Choroid plexus epithelial cell (primary cell): Measurements from ENCODE around the gene CYP39A1.
A peak's percentile ranks its signal among the peaks of the same experiment; 100 is the strongest.

Experiments used
- DNase-seq: peaks from one replicate; pipeline ENCODE4 v3.0.0-alpha.2; 2010; ENCODE audit warnings: low read depth
- H3K4me3 ChIP-seq: 2 replicates; pipeline ENCODE4 v1.5.1; 2011; ENCODE audit warnings: low read depth, mild to moderate bottlenecking, control low read depth, low read length, moderate library complexity
- TF ChIP-seq, protein P1 (sequence below): conservative IDR thresholded peaks from 2 replicates; pipeline ENCODE4 v1.5.1; 2011; ENCODE audit warnings: low read depth, mild to moderate bottlenecking, control low read depth, inconsistent platforms, low read length, moderate library complexity

The CYP39A1 gene

DNA sequence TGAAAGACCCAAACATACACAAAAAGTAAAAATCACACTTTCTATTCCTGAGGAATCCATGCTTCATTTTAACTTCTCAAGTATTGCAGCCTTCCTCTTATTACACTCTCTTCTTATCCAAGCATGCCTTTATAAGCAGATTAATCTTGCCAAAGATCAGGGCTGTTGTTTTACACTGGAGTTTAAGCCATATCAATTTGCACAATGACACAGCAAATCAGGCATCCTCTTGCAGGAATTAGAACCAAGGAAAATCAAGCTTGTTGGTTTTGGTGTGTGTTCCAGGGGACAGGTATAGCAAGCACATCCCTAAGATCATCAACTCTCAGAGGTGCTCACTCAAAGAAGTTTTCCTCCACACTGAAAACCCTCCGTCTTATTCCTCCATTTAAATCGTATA, 69.5 kb downstream of the CYP39A1 start:
- H3K4me3 ChIP-seq = no peak overlapping the region
- TF ChIP-seq, protein P1, sequence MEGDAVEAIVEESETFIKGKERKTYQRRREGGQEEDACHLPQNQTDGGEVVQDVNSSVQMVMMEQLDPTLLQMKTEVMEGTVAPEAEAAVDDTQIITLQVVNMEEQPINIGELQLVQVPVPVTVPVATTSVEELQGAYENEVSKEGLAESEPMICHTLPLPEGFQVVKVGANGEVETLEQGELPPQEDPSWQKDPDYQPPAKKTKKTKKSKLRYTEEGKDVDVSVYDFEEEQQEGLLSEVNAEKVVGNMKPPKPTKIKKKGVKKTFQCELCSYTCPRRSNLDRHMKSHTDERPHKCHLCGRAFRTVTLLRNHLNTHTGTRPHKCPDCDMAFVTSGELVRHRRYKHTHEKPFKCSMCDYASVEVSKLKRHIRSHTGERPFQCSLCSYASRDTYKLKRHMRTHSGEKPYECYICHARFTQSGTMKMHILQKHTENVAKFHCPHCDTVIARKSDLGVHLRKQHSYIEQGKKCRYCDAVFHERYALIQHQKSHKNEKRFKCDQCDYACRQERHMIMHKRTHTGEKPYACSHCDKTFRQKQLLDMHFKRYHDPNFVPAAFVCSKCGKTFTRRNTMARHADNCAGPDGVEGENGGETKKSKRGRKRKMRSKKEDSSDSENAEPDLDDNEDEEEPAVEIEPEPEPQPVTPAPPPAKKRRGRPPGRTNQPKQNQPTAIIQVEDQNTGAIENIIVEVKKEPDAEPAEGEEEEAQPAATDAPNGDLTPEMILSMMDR = no peak
- peak; percentile 4 for DNase-seq

DNA sequence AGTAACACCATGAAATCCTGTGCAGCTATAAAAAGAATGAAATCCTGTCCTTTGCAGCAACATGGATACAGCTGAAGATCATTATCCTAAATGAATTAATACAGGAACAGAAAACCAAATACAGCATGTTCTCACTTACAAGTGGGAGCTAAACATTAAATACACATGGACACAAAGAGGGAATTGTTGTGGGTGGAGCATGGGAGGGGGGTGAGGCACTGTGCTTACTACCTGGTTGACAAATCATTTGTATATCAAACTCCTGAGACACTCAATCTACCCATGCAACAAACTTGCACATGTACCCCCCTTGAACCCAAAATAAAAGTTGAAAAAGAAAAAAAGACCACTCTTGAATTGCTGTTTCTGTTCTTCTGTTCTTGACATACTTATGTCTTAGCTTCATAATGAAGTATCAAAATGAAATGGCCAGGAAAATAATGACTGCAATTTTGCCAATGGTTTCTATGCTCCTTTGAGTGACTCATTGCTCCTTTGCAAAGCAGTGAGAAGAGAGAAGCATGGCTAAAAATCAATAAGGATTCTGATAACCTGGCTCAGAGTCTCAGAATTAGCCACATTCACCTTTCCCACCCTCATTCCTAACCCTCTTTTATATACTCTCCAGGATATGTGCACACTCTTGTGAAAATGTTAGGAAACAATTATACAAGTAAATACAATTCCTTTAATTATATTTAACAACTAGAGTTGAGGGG, 71.0 kb downstream of the CYP39A1 start:
- TF ChIP-seq, protein P1 = no peak
- no peak for DNase-seq
- H3K4me3 ChIP-seq = no peak overlapping the region

DNA sequence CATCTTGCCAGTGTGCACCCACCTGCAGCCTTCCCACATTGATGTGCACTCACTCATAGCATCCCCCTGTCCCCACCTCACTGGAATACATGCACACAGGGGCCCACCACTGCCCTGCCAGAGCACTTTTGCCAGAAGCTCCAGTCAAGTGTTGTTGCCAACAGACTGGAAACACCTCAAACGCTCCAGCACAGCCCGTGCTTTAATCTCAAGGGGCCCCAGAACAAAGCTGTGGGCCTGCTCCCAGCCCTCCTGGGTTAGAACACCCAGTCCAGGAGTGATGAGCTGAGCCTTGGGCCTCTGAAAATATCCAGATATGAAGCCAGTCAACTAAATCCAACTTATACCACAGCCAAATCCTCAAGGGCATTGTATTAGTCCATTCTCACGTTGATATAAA, 77.1 kb downstream of the CYP39A1 start:
- no peak for DNase-seq
- TF ChIP-seq, protein P1 = no peak

GRCh38 chr6:46573140-46573539, 79.5 kb downstream of the CYP39A1 start:
- TF ChIP-seq, protein P1 = no peak
- DNase-seq = no peak
- no peak overlapping the region for H3K4me3 ChIP-seq

More for the DNA sequence above, 77.1 kb downstream of the CYP39A1 start:
- H3K4me3 ChIP-seq = no peak overlapping the region

GRCh38 chr6:46565531-46565930, 87.1 kb downstream of the CYP39A1 start:
- no peak overlapping the region for H3K4me3 ChIP-seq
- TF ChIP-seq, protein P1 = no peak
- no peak for DNase-seq

DNA sequence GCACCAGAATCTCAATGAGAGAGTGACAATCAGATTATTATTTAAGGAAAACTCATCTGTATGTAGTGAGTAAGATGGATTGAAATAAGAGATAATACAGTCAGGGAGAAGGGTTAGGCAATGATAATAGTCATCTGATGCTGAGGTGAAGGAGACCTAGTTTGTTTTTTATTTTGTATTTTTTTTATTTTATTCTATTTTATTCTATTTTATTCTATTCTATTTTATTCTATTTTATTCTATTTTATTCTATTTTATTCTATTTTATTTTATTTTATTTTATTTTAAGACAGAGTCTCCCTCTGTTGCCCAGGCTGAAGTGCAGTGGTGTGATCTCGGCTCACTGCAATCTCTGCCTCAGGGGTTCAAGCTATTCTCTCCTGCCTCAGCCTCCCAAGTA, 88.7 kb downstream of the CYP39A1 start:
- DNase-seq = no peak
- TF ChIP-seq, protein P1 = no peak
- no peak overlapping the region for H3K4me3 ChIP-seq

GRCh38 chr6:46556053-46556452, 96.6 kb downstream of the CYP39A1 start:
- no peak for DNase-seq
- TF ChIP-seq, protein P1 = no peak
- no peak overlapping the region for H3K4me3 ChIP-seq
